ENCODE measurements around the gene TTC1.

DNA sequence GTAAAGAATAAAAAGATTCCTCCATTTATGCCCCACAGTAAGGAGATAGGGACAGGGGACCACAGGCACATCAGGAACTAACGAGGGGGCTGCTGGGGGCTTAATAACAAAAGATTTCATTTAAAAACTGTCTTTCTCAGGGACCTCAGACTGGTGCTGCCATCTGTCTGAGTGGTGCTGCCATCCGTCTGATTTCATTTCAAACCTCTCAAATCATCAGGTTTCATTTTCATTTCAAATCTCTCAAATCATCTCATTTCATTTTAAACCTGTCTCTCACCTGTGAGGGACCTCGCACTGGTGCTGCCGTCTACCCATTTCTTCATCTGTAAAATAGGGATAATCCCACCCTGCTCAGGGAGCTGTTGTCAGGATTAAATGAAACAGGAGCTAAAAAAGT lies 46.7 kb upstream of the TTC1 start:
- TF ChIP-seq, protein P1, sequence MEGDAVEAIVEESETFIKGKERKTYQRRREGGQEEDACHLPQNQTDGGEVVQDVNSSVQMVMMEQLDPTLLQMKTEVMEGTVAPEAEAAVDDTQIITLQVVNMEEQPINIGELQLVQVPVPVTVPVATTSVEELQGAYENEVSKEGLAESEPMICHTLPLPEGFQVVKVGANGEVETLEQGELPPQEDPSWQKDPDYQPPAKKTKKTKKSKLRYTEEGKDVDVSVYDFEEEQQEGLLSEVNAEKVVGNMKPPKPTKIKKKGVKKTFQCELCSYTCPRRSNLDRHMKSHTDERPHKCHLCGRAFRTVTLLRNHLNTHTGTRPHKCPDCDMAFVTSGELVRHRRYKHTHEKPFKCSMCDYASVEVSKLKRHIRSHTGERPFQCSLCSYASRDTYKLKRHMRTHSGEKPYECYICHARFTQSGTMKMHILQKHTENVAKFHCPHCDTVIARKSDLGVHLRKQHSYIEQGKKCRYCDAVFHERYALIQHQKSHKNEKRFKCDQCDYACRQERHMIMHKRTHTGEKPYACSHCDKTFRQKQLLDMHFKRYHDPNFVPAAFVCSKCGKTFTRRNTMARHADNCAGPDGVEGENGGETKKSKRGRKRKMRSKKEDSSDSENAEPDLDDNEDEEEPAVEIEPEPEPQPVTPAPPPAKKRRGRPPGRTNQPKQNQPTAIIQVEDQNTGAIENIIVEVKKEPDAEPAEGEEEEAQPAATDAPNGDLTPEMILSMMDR (IDR thresholded peaks at IDR 0.05; ENCODE audit: insufficient read depth, low read length, poor library complexity, severe bottlenecking), result no peak
- no peak for TF ChIP-seq EZH2phosphoT487 (conservative IDR thresholded peaks at IDR 0.05; ENCODE audit: low read length)
